HepG2 (cell line): ENCODE results near the gene TCF23. TPM values are rescaled to one million over a fixed set of nuclear protein-coding genes. Genes with fewer than 3 reads are reported as not detected.
A peak's percentile ranks its signal among the peaks of the same experiment; 100 is the strongest.

ENCODE experiments used
- CBX1 ChIP-seq: IDR thresholded peaks from one replicate; pipeline ENCODE4 v1.6.1; 2016; ENCODE audit warnings: antibody characterized with exemption, low read depth
- ETV5 ChIP-seq: IDR thresholded peaks from 2 replicates; pipeline ENCODE4 v1.6.1; 2018; ENCODE audit warnings: missing biosample characterization, missing genetic modification reagents, inconsistent platforms, borderline replicate concordance
- HCFC1 ChIP-seq: fragments of 150-350 bp; IDR thresholded peaks from 2 replicates; pipeline ENCODE4 v1.6.1; 2014; ENCODE audit warnings: low read depth, low read length
- KLF11 ChIP-seq: IDR thresholded peaks from 2 replicates; pipeline ENCODE4 v1.6.1; 2016; ENCODE audit warnings: missing compliant biosample characterization
- KLF16 ChIP-seq, 2 experiments: sonication (generic) in 1 of 2; formaldehyde crosslinking in 1 of 2; IDR thresholded peaks; 2 replicates each; pipeline versions ENCODE4 v1.6.1 to v1.8.0; 2016 to 2023; ENCODE audit warnings: missing genetic modification reagents in 2 of 2, missing compliant biosample characterization in 1 of 2
- MBD4 ChIP-seq: IDR thresholded peaks from 2 replicates; pipeline ENCODE4 v1.6.1; 2012; ENCODE audit warnings: low read length, inconsistent platforms, borderline replicate concordance
- RAD21 ChIP-seq: fragments of 450-650 bp; formaldehyde crosslinking; IDR thresholded peaks from 2 replicates; pipeline ENCODE4 v1.5.0; 2020; ENCODE audit warnings: mild to moderate bottlenecking
- SAP130 ChIP-seq: IDR thresholded peaks from 2 replicates; pipeline ENCODE4 v1.6.1; 2016; ENCODE audit warnings: low read depth
- SRF ChIP-seq: IDR thresholded peaks from 2 replicates; pipeline ENCODE4 v1.6.1; 2011; ENCODE audit warnings: mild to moderate bottlenecking, low read depth, low read length, moderate library complexity
- SYNCRIP ChIP-seq: fragments of 200-400 bp; formaldehyde crosslinking; IDR thresholded peaks from 2 replicates; pipeline ENCODE4 v1.6.1; 2018; ENCODE audit warnings: mild to moderate bottlenecking, low read depth, low read length; ENCODE audit not compliant: insufficient read depth
- THAP11 ChIP-seq: IDR thresholded peaks from 2 replicates; pipeline ENCODE4 v1.6.1; 2016; ENCODE audit warnings: missing biosample characterization, missing genetic modification reagents
- ZNF256 ChIP-seq: sonication (generic); formaldehyde crosslinking; conservative IDR thresholded peaks from 2 replicates; pipeline ENCODE4 v1.4.0; 2020; ENCODE audit warnings: missing genetic modification reagents
- ZNF883 ChIP-seq: sonication (generic); formaldehyde crosslinking; IDR thresholded peaks from 2 replicates; pipeline ENCODE4 v1.5.1; 2020; ENCODE audit warnings: mild to moderate bottlenecking, missing genetic modification reagents; ENCODE audit errors: not compliant biosample characterization
- ZSCAN9 ChIP-seq: IDR thresholded peaks from 2 replicates; pipeline ENCODE4 v1.6.1; 2016; ENCODE audit warnings: borderline replicate concordance
- polyA plus RNA-seq, 8 experiments: library from polyadenylated mRNA; depleted of rRNA in 3 of 8; stranded (reverse) in 7 of 8; unstranded in 1 of 8; fragments of >200 nt; fragmentation: Illumina TruSeq in 4 of 8; extraction: Trizol in 4 of 8; gene quantifications; 2 replicates each; pipeline versions ENCODE4 v1.2.1 to v1.2.3, GENCODE V29; 2011 to 2016; ENCODE audit warnings: low read depth in 4 of 8, missing spikeins in 1 of 8, mixed read lengths in 1 of 8; ENCODE audit not compliant: insufficient read depth in 1 of 8
- total RNA-seq, 5 experiments: library from RNA; depleted of rRNA; stranded (reverse); fragments of >200 nt; fragmentation: Illumina TruSeq; extraction: Trizol; gene quantifications; 2 replicates each; pipeline ENCODE4 v1.2.3, GENCODE V29; 2016; ENCODE audit warnings: low read depth in 1 of 5
- TF ChIP-seq, protein P1 (sequence below): sonication (generic); formaldehyde crosslinking; conservative IDR thresholded peaks from 2 replicates; pipeline ENCODE4 v1.8.1; 2023; ENCODE audit warnings: missing genetic modification reagents
- TF ChIP-seq, protein P2 (sequence below): sonication (generic); formaldehyde crosslinking; IDR thresholded peaks from 2 replicates; pipeline ENCODE4 v1.4.0; 2020; ENCODE audit warnings: missing genetic modification reagents
- TF ChIP-seq, protein P3 (sequence below): IDR thresholded peaks from 2 replicates; pipeline ENCODE4 v1.6.1; 2016; ENCODE audit warnings: mild to moderate bottlenecking, missing biosample characterization, missing genetic modification reagents
- TF ChIP-seq, protein P4 (sequence below): sonication (generic); formaldehyde crosslinking; IDR thresholded peaks from 2 replicates; pipeline ENCODE4 v1.4.0; 2020; ENCODE audit warnings: missing genetic modification reagents
- TF ChIP-seq, protein P5 (sequence below): sonication (generic); formaldehyde crosslinking; IDR thresholded peaks from 2 replicates; pipeline ENCODE4 v1.4.0; 2020; ENCODE audit warnings: missing genetic modification reagents

TCF23 gene
- total and polyA plus RNA-seq, 2 of the 13 experiments (the other 11 are each of a cell fraction or from before 2014, with no cell fraction given): 0.02 to 1.4 TPM

DNA sequence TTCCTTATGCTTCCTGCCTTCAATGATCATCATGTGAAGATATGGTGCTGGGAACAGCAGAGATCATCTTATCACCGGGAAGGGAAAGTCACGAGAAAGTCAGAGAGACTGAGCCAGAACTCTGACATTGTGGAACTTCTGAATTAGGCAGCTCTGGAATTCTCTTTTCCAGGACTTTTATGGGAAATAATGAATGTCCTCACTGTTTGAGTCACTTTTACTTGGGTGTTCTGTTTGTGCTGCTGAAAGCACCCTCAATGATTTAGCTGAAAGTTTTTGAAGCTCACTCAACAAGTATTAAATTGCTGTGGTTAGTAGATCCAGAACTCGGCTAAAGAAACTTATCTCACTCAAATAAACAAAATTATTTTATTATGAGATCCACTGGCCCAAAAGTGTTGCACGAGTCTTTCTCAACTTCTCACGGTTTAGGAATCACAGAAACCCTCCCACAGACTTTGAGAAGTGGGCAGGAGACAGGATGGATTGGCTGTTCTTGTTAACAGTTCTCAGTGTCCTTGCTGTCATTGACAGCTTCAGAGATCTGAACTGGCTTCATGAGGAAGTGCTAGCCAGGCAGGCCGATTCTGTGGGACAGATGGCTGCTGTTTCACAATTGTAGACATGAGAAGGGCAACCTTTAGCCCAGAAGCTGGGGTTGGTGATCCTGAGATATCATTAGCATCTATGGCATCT lies 36.7 kb downstream of the TCF23 start (continued):
- TF ChIP-seq, protein P1, sequence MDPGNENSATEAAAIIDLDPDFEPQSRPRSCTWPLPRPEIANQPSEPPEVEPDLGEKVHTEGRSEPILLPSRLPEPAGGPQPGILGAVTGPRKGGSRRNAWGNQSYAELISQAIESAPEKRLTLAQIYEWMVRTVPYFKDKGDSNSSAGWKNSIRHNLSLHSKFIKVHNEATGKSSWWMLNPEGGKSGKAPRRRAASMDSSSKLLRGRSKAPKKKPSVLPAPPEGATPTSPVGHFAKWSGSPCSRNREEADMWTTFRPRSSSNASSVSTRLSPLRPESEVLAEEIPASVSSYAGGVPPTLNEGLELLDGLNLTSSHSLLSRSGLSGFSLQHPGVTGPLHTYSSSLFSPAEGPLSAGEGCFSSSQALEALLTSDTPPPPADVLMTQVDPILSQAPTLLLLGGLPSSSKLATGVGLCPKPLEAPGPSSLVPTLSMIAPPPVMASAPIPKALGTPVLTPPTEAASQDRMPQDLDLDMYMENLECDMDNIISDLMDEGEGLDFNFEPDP (CRISPR knock-in tag): no peak
- TF ChIP-seq ETV5 (CRISPR knock-in tag) (peak; percentile 40; the same call in 1 of the 2 replicates), HCFC1 (no peak), CBX1 (no peak), SAP130 (peak; percentile 71; the same call in 1 of the 2 replicates), MBD4 (no peak), KLF11 (CRISPR knock-in tag) (no peak; the same call in 1 of the 2 replicates), SRF (no peak), ZNF883 (CRISPR knock-in tag) (no peak), SYNCRIP (no peak), ZNF256 (CRISPR knock-in tag) (no peak), RAD21 (no peak; the same call in 1 of the 2 replicates), ZSCAN9 (no peak), KLF16 (CRISPR knock-in tag; IDR thresholded peaks at IDR 0.05) (peak in 1 of 2 experiments; percentile 50; a peak in 1 of 4 replicates), THAP11 (CRISPR knock-in tag) (no peak)
- TF ChIP-seq, protein P2, sequence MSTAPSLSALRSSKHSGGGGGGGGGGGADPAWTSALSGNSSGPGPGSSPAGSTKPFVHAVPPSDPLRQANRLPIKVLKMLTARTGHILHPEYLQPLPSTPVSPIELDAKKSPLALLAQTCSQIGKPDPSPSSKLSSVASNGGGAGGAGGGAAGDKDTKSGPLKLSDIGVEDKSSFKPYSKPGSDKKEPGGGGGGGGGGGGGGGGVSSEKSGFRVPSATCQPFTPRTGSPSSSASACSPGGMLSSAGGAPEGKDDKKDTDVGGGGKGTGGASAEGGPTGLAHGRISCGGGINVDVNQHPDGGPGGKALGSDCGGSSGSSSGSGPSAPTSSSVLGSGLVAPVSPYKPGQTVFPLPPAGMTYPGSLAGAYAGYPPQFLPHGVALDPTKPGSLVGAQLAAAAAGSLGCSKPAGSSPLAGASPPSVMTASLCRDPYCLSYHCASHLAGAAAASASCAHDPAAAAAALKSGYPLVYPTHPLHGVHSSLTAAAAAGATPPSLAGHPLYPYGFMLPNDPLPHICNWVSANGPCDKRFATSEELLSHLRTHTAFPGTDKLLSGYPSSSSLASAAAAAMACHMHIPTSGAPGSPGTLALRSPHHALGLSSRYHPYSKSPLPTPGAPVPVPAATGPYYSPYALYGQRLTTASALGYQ (CRISPR knock-in tag): no peak
- TF ChIP-seq, protein P3, sequence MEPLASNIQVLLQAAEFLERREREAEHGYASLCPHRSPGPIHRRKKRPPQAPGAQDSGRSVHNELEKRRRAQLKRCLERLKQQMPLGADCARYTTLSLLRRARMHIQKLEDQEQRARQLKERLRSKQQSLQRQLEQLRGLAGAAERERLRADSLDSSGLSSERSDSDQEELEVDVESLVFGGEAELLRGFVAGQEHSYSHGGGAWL: no peak
- TF ChIP-seq, protein P4, sequence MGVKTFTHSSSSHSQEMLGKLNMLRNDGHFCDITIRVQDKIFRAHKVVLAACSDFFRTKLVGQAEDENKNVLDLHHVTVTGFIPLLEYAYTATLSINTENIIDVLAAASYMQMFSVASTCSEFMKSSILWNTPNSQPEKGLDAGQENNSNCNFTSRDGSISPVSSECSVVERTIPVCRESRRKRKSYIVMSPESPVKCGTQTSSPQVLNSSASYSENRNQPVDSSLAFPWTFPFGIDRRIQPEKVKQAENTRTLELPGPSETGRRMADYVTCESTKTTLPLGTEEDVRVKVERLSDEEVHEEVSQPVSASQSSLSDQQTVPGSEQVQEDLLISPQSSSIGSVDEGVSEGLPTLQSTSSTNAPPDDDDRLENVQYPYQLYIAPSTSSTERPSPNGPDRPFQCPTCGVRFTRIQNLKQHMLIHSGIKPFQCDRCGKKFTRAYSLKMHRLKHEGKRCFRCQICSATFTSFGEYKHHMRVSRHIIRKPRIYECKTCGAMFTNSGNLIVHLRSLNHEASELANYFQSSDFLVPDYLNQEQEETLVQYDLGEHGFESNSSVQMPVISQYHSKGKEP (CRISPR knock-in tag): no peak
- TF ChIP-seq, protein P5, sequence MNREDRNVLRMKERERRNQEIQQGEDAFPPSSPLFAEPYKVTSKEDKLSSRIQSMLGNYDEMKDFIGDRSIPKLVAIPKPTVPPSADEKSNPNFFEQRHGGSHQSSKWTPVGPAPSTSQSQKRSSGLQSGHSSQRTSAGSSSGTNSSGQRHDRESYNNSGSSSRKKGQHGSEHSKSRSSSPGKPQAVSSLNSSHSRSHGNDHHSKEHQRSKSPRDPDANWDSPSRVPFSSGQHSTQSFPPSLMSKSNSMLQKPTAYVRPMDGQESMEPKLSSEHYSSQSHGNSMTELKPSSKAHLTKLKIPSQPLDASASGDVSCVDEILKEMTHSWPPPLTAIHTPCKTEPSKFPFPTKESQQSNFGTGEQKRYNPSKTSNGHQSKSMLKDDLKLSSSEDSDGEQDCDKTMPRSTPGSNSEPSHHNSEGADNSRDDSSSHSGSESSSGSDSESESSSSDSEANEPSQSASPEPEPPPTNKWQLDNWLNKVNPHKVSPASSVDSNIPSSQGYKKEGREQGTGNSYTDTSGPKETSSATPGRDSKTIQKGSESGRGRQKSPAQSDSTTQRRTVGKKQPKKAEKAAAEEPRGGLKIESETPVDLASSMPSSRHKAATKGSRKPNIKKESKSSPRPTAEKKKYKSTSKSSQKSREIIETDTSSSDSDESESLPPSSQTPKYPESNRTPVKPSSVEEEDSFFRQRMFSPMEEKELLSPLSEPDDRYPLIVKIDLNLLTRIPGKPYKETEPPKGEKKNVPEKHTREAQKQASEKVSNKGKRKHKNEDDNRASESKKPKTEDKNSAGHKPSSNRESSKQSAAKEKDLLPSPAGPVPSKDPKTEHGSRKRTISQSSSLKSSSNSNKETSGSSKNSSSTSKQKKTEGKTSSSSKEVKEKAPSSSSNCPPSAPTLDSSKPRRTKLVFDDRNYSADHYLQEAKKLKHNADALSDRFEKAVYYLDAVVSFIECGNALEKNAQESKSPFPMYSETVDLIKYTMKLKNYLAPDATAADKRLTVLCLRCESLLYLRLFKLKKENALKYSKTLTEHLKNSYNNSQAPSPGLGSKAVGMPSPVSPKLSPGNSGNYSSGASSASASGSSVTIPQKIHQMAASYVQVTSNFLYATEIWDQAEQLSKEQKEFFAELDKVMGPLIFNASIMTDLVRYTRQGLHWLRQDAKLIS (CRISPR knock-in tag): no peak; the same call in 1 of the 2 replicates
